Measurements from ENCODE around the gene CAMK1D. TPM values are rescaled to one million over a fixed set of nuclear protein-coding genes. Genes with fewer than 3 reads are reported as not detected.

The CAMK1D gene
- total and polyA plus RNA-seq, 2 of the 8 experiments (the other 6 are each of a cell fraction or from before 2014, with no cell fraction given), result 3.5 to 10.6 TPM

DNA sequence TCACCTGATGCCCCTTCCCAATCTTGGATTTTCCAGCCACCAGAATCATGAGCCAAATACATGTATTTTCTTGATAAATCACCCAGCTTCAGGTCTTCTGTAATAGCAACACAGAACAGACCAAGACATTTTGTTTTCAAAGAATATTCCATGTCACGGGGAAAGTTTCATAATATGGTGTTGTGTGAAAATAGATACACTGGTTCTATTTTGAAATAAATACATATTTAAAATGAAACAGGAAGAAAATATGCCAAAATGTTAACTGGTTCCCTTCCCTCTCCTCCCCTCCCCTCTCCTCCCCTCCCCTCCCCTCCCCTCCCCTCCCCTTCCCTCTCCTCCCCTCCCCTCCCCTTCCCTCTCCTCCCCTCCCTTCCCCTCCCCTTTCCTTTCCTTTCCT lies 30.3 kb upstream of the CAMK1D start:
- Histone ChIP-seq H3K9me3 (ENCODE audit: insufficient read depth in 2 of 2, low read depth in 1 of 2, low read length in 1 of 2) (no peaks in the 10 kb centered on the region), H3K27me3 (replicated peaks in 1 of 4; ENCODE audit: control insufficient read depth in 3 of 4, extremely low read depth in 1 of 4, insufficient read depth in 3 of 4, low read length in 3 of 4) (no peaks in the 10 kb centered on the region), H3K4me1 (replicated peaks in 1 of 4; ENCODE audit: control insufficient read depth in 3 of 4, insufficient read depth in 4 of 4, low read length in 3 of 4) (no peaks in the 10 kb centered on the region), H4K8ac (ENCODE audit: extremely low read depth, insufficient read depth, low read length) (no peak overlapping the region), H3K27ac (ENCODE audit: low read depth, low read length) (no peak overlapping the region), H3K23ac (ENCODE audit: insufficient read length) (no peak overlapping the region), H3K56ac (replicated peaks; ENCODE audit: insufficient read length, low read depth, low read length) (no peak overlapping the region), H2BK20ac (ENCODE audit: low read length) (no peak overlapping the region), H2AFZ (ENCODE audit: low read length) (no peak overlapping the region), H2BK15ac (ENCODE audit: low read length) (no peak overlapping the region), H2BK5ac (ENCODE audit: low read depth, low read length) (no peak overlapping the region), H3K18ac (ENCODE audit: extremely low read depth, low read length) (no peak overlapping the region), H3K14ac (ENCODE audit: insufficient read length) (no peak overlapping the region), H3K4me3 (ENCODE audit: extremely low read depth in 1 of 4, insufficient read depth in 2 of 4, low read depth in 3 of 4, low read length in 4 of 4) (no peak overlapping the region), H3K23me2 (ENCODE audit: low read depth, low read length) (no peaks in the 10 kb centered on the region), H3K79me2 (ENCODE audit: control insufficient read depth in 1 of 2, insufficient read depth in 2 of 2, low read length in 2 of 2) (no peaks in the 10 kb centered on the region), H3K9ac (replicated peaks in 1 of 4; ENCODE audit: extremely low read depth in 1 of 4, low read depth in 3 of 4, low read length in 3 of 4) (no peak overlapping the region), H2AK5ac (ENCODE audit: low read depth, low read length) (no peak overlapping the region), H3K79me1 (ENCODE audit: low read depth, low read length) (no peaks in the 10 kb centered on the region), H2BK12ac (ENCODE audit: low read depth, low read length) (no peak overlapping the region), H2BK120ac (replicated peaks; ENCODE audit: low read depth, low read length) (no peak overlapping the region), H4K91ac (replicated peaks; ENCODE audit: insufficient read length, low read length) (no peak overlapping the region), H4K20me1 (replicated peaks in 1 of 2; ENCODE audit: control insufficient read depth in 1 of 2, insufficient read depth in 2 of 2, low read length in 2 of 2) (no peaks in the 10 kb centered on the region), H3K4me2 (ENCODE audit: insufficient read depth in 1 of 2, low read depth in 2 of 2, low read length in 2 of 2) (no peak overlapping the region), H3K36me3 (ENCODE audit: control insufficient read depth in 2 of 4, insufficient read depth in 4 of 4, low read length in 3 of 4) (no peaks in the 10 kb centered on the region), H3K4ac (replicated peaks; ENCODE audit: insufficient read length, low read depth, low read length) (no peak overlapping the region), H4K5ac (ENCODE audit: insufficient read length, low read depth, low read length) (no peak overlapping the region)
- TF ChIP-seq POU5F1 (IDR thresholded peaks at IDR 0.05; ENCODE audit: low read depth, low read length) (no peak), GABPA (IDR thresholded peaks at IDR 0.05; ENCODE audit: borderline replicate concordance, insufficient read depth, low read length) (no peak), SAP30 (IDR thresholded peaks at IDR 0.05; ENCODE audit: insufficient read depth, insufficient replicate concordance, low read length) (no peak), SP1 (IDR thresholded peaks at IDR 0.05; ENCODE audit: low read depth, low read length) (no peak), CBX8 (IDR thresholded peaks at IDR 0.05; ENCODE audit: borderline replicate concordance, low read depth, low read length) (no peak)
- TF ChIP-seq, protein P1, sequence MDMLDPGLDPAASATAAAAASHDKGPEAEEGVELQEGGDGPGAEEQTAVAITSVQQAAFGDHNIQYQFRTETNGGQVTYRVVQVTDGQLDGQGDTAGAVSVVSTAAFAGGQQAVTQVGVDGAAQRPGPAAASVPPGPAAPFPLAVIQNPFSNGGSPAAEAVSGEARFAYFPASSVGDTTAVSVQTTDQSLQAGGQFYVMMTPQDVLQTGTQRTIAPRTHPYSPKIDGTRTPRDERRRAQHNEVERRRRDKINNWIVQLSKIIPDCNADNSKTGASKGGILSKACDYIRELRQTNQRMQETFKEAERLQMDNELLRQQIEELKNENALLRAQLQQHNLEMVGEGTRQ (IDR thresholded peaks at IDR 0.05; ENCODE audit: low read length), result no peak
- ChIA-PET CTCF (ENCODE audit: partially characterized antibody) (no interaction called here), POLR2A (ENCODE audit: partially characterized antibody) (no interaction called here)
- DNase-seq (ENCODE audit: low read depth in 1 of 2, low spot score in 2 of 2), result no peak
- WGBS, 2 experiments (ENCODE audit: extremely low coverage in 1 of 2, insufficient coverage in 1 of 2, insufficient read length in 1 of 2, insufficient replicate concordance in 2 of 2, low coverage in 1 of 2, low lambda C conversion rate in 2 of 2, missing lambda C conversion rate in 1 of 2), result 100% methylated on average over 1 of the region's 1 CpG; no CpG with 5 or more reads in 1 of the 2 experiments
- FAIRE-seq, result no peak

All from H1 (cell line).